ENCODE data around the gene CNN2. TPM values are rescaled to one million over a fixed set of nuclear protein-coding genes. Genes with fewer than 3 reads are reported as not detected.

CNN2 gene
- total RNA-seq, 4 donors from 2014 or later: 60.7 to 88.2 (median 82.2) TPM

DNA sequence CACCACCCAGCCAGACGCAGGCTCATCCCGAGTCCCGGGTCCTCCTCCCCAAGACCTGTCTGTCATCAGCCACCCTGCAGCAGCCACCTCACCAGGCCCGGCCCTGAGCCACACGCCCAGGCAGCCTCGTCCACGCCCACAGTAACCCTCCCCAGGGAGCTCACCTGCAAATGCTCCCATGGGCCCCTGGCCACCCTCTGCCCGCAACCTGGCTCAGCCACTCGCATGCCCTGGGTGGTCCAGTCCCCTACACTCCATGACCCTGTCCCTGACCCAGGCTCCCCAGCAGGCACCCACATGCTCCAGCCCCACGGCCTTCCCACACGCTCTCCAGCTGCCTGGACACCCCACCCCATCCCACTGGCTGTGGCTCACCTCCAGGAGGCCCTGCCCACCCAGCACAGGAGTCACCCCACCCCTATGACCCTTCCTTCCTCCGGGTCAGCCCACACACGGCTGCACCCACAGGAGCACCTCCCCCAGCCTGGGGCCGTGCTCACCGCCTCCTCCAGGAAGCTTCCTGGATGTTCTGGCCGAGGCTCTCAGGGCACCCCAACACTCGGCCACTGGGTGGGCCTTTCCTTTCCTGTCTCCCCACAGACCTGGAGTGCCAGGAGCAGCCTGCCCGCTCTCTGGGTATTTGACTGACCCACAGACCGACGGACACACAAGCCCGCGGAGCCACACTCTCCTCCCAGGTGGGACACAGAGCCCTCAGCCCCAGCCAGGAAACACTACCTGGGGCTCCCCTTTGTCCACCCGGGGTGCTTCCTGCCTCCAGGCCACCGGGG, 9.1 kb upstream of the CNN2 start:
- Histone ChIP-seq H3K4me3 (replicated peaks in 1 of 3) (no peak overlapping the region), H3K4me1 (peaks cover 35 to 50% of the 10 kb centered on the region in 2 donors), H3K27me3 (no peaks in the 10 kb centered on the region), H3K27ac (peak overlapping the region in 1 of 3 donors; percentile 33), H3K36me3 (peaks cover 5 to 14% of the 10 kb centered on the region in 2 donors), H3K9me3 (no peaks in the 10 kb centered on the region)
- WGBS, 2 donors: 79 to 81% methylated on average over 17 to 20 of the region's 24 CpGs
- intact Hi-C loops (cut with DNase I): no loop called here
- no peak for TF ChIP-seq POLR2A (IDR thresholded peaks at IDR 0.05)
- TF ChIP-seq, protein P1, sequence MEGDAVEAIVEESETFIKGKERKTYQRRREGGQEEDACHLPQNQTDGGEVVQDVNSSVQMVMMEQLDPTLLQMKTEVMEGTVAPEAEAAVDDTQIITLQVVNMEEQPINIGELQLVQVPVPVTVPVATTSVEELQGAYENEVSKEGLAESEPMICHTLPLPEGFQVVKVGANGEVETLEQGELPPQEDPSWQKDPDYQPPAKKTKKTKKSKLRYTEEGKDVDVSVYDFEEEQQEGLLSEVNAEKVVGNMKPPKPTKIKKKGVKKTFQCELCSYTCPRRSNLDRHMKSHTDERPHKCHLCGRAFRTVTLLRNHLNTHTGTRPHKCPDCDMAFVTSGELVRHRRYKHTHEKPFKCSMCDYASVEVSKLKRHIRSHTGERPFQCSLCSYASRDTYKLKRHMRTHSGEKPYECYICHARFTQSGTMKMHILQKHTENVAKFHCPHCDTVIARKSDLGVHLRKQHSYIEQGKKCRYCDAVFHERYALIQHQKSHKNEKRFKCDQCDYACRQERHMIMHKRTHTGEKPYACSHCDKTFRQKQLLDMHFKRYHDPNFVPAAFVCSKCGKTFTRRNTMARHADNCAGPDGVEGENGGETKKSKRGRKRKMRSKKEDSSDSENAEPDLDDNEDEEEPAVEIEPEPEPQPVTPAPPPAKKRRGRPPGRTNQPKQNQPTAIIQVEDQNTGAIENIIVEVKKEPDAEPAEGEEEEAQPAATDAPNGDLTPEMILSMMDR (IDR thresholded peaks at IDR 0.05): no peak
- no peak for DNase-seq

DNA sequence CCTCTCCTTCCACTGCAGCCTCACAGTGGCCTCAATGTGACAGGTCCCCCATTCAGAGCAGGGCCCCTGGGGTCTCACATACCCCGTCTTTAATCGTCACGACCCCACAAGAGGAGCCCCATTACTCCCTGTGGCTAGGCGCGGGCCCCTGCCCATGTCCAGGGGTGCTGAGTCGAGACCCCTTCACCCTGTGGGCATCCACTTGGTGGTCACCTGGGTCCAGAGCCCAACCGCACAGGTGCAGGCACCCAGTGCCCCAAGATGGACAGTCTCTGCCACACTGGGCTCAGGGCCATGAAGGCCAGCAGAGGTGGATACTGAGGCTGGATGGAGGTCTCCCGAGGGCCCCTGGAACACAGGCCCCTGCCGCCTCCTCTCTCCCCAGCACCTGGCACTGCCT, 8.5 kb upstream of the CNN2 start:
- Histone ChIP-seq H3K9me3 (no peaks in the 10 kb centered on the region), H3K4me3 (replicated peaks in 1 of 3) (no peak overlapping the region), H3K27ac (no peak overlapping the region), H3K4me1 (peaks cover 39 to 54% of the 10 kb centered on the region in 2 donors), H3K27me3 (no peaks in the 10 kb centered on the region), H3K36me3 (peaks cover 0 to 8% of the 10 kb centered on the region in 2 donors)
- no peak for TF ChIP-seq POLR2A (IDR thresholded peaks at IDR 0.05)
- TF ChIP-seq, protein P1 (IDR thresholded peaks at IDR 0.05): no peak
- intact Hi-C loops (cut with DNase I): no loop called here
- WGBS, 2 donors: 56 to 92% methylated on average over 5 to 7 of the region's 9 CpGs
- DNase-seq: no peak

DNA sequence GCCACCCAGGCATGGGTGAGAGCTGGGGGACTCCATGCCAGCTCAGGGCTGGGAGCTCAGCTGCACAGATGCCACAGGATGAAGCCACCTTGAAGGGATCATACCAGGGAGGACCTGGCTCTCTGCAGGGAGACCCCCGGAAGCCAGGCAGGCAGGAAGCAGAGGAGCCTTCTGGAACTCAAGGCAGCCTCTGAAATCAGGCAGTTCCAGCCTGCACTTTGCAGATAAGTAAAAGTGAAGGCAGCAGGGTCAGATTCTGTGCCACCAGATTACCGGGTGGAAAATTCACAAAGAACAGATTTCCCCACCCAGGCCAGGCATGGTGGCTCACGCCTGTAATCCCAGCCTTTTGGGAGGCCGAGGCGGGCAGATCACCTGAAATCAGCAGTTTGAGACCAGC, 8.0 kb upstream of the CNN2 start:
- no peak for TF ChIP-seq POLR2A (IDR thresholded peaks at IDR 0.05)
- TF ChIP-seq, protein P1 (IDR thresholded peaks at IDR 0.05): no peak
- Histone ChIP-seq H3K27ac (no peak overlapping the region), H3K4me1 (peaks cover 43 to 58% of the 10 kb centered on the region in 2 donors), H3K27me3 (no peaks in the 10 kb centered on the region), H3K36me3 (peaks cover 0 to 6% of the 10 kb centered on the region in 2 donors), H3K4me3 (replicated peaks in 1 of 3) (no peak overlapping the region), H3K9me3 (no peaks in the 10 kb centered on the region)
- intact Hi-C loops (cut with DNase I): no loop called here
- DNase-seq: no peak
- WGBS, 2 donors: 86 to 89% methylated on average over 5 of the region's 5 CpGs

DNA sequence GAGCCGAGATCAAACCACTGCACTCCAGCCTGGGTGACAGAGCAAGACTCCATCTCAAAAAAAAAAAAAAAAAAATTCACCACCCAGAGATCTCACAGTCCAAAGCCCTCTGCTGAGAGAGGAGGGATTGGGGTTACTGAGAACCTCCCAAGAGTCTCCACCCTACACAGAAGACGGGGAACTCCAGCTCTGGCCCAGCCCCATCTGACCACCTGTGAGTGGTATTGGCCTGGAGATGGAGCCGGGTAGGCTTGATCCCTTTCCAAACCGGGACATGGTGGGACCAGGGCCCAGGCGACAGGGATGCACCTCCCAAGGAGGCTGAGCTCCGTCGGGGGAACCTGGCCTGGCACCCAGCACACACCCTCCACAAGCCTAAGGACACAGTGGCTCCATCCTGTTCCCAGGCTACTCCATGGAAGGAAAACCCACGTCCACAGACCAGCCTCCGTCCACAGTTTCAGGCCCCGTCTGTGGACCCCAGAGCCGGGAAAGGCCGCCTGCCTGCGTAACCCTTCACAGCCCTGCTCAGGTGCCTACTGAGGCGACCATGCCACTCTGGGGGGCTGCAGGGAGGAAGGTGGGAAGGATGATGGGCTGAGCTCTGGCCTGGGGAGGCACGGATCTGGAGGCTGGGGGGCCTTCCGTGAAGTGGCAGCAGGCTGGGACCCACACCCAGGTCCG, 7.3 kb upstream of the CNN2 start:
- WGBS, 2 donors: 60 to 67% methylated on average over 6 to 11 of the region's 17 CpGs
- TF ChIP-seq, protein P1 (IDR thresholded peaks at IDR 0.05): no peak
- no peak for TF ChIP-seq POLR2A (IDR thresholded peaks at IDR 0.05)
- no peak for DNase-seq
- Histone ChIP-seq H3K4me3 (replicated peaks in 1 of 3) (peak overlapping the region in 1 of 3 donors; percentile 87), H3K27ac (peak overlapping the region in 1 of 3 donors; percentile 44), H3K36me3 (no peaks in the 10 kb centered on the region), H3K9me3 (no peaks in the 10 kb centered on the region), H3K27me3 (no peaks in the 10 kb centered on the region), H3K4me1 (peaks cover 43 to 63% of the 10 kb centered on the region in 2 donors)
- intact Hi-C loops (cut with DNase I): no loop called here

DNA sequence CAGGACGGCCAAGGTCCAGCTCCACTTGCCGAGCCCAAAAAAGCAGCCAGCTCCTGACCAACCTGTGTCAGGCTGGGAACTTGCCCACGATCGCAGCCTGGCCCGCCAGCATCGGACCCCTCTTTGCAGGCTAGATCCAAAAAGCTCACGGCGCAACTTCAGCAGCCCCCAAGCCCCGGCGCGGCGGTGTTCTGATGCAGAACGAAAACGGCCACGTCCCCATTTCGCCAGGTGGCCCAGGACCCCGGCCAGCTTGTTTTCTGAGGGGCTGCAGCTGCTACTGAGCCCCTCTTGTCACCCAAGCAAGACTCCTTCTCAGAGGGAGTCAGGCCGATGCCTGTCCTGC, 6.8 kb upstream of the CNN2 start:
- peaks cover 43 to 63% of the 10 kb centered on the region in 2 donors for H3K4me1 ChIP-seq
- H3K27ac ChIP-seq: peak overlapping the region in 1 of 3 donors; percentile 44
- H3K27me3 ChIP-seq: no peaks in the 10 kb centered on the region
- TF ChIP-seq, protein P1 (IDR thresholded peaks at IDR 0.05): no peak
- TF ChIP-seq POLR2A (IDR thresholded peaks at IDR 0.05): no peak
- peak overlapping the region; percentile 21 to 92 (median 87) for H3K4me3 ChIP-seq (replicated peaks in 1 of 3)
- DNase-seq: no peak
- H3K9me3 ChIP-seq: no peaks in the 10 kb centered on the region
- H3K36me3 ChIP-seq: no peaks in the 10 kb centered on the region
- WGBS, 2 donors: 65 to 83% methylated on average over 7 to 13 of the region's 18 CpGs
- intact Hi-C loops (cut with DNase I): no loop called here

Data from thyroid gland (tissue), 4 donors.